HG03439 (cell line): Measurements from ENCODE around the gene NOC2L.
"Not testable (repeated sequence)": the region's sequence is repeated elsewhere in the genome, so short reads cannot be mapped to it uniquely, and the experiment has no call there.

Experiments
- ATAC-seq: cut with Tn5 transposase; IDR thresholded peaks from one replicate; pipeline ENCODE4 v1.9.1; 2021; ENCODE audit warnings: mild to moderate bottlenecking, moderate library complexity; ENCODE audit not compliant: unreplicated experiment

The NOC2L gene

DNA sequence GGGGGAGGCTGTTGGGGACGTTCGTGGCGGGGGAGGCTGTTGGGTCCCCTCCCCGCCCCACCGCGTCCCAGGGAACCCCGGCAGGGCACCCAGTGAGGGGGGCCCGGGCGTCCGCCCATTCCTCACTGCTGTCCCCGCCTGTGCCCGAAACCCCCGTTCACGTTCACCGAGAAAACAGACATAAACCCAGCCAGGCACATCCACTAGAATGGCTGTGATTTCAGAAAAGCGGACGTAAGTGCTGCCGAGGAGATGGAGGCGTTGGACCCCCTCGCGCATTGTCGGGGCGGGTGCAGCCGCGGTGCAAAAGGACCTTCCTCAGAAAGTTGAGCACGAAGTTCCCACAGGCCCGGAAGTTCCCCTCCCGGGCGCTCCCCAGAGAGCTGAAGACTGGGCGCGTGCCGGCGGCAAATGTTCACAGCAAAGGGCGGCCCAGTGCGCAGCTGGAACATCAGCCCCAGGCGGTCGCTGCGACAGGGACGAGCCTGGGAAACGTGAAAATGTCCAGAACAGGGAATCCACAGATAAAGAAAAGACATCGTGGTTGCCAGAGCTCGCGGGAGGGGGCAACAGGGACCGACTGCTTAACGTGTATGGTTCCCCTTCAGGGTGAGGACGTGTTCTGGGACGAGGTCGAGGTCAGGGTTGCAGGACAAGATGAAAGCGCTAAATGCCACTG is 53.8 kb downstream of the NOC2L start:
- ATAC-seq, result no peak

DNA sequence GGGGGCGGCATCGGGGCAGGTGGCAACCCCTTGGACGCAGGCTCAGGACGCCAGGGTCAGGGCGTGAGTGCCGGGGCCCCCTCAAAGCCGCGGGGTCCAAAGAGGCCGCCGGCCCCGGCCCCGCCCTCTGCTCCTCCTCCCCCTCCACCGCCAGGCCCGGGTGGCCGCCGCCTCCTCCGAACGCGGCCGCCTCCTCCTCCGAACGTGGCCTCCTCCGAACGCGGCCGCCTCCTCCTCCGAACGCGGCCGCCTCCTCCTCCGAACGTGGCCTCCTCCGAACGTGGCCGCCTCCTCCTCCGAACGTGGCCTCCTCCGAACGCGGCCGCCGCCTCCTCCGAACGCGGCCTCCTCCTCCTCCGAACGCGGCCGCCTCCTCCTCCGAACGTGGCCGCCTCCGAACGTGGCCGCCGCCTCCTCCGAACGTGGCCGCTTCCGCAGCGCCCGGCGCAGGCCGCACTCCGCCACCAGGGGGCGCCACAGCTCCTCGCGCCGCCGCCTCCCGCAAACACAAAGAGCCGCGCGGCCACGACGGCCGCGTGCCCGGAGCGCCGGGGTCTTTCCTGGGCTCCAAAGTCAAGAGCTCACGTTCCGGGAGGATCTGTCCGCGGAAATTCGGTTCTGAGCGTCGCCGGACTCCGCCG is 54.6 kb downstream of the NOC2L start:
- peak; percentile 59 for ATAC-seq

DNA sequence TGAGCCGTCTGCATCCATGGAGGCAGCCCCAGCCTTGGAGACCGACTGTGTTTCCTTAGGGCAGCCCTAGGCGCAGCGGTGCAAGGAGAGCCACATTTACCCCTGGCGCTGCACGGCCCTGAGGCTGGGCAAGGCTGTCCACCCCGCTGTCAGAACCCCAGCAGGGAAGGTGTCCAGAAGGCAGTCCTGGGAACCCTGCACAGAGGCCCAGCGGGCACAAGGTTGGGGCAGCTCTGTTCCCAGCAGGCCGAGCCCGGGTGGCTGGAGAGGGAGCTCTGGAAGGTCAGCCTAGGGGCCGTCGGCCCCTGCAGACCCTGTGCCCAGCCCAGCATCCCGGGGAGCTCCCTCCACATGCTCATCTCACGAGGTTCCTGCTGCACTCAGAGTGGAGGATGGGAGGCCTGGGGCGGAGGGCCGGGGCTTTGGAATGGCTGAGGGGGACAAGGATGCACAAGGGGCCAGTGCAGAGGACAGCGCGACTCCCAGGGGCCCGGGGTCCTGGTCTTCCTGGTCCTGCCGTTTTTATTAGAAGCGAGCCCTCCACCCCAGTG is 55.3 kb downstream of the NOC2L start:
- ATAC-seq, result no peak

DNA sequence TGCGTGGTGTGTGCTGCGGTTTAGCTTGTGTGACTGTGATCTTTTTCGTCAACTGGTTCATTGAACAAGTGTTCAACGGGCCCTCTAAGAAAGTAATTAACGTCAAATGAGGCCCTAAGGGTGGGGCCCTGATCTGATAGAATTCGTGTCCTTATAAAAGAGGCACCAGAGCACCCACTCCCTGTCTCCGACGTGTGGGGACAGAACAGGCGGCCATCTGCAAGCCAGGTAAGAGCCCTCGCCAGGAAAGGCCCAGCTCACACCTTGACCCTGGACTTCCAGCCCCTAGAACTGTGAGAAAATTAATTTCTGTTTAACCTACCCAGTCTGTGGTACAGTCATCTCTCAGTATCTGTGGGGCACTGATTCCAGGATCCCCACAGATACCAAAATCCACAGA is 55.8 kb downstream of the NOC2L start:
- no peak for ATAC-seq

DNA sequence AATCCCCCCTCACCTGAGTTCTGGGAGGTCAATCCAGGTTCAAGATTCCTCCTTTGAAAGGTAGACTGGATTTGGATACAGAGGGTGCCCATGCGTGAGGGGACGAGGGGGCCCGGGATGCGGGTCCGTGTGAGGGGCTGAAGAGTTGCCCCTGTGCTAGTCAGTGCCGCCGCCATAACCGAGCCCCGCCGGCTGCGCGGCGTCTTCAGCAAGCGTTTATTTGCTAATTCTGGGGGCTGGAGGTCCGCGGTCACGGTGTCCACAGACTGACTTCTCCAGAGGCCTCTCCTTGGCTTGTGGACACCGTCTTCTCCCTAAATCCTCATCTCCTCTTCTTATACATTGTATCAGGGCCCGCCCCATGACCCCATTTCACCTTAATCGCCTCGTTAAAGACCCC is 56.3 kb downstream of the NOC2L start:
- no peak for ATAC-seq

DNA sequence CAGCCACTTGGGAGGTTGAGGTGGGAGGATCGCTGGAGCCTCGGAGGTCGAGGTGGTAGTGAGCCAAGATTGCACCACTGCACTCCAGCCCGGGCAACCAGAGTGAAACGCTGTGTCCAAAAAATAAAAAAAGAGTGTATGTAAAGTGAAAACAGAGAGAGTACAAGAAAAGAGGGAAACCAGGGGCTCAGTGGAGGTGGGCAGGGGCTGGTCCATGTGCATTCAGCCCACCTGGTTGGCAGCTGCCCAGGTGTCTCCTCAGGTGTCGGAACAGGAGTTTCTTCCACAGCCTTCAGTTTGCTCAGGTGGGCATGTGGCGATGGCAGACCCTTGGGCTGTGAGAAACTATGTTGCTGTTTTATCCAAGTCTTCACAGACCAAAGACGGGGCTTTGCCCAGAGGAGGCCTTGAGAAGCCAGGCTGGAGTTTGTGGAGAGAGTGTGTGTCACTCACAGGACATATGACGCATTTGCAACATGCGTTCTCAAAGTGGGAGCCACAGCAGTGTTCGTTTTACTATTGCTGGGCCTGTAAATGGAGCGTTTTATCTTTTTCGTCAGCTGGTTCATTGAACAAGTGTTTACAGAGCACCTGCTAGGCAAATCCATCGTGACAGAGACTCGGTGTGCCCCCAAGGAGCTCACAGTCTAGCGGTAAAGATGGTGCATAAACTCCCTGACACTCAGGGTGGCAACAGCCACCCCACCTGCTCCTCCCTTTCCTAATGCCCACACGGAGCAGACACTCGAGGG is 57.8 kb downstream of the NOC2L start:
- no peak for ATAC-seq

DNA sequence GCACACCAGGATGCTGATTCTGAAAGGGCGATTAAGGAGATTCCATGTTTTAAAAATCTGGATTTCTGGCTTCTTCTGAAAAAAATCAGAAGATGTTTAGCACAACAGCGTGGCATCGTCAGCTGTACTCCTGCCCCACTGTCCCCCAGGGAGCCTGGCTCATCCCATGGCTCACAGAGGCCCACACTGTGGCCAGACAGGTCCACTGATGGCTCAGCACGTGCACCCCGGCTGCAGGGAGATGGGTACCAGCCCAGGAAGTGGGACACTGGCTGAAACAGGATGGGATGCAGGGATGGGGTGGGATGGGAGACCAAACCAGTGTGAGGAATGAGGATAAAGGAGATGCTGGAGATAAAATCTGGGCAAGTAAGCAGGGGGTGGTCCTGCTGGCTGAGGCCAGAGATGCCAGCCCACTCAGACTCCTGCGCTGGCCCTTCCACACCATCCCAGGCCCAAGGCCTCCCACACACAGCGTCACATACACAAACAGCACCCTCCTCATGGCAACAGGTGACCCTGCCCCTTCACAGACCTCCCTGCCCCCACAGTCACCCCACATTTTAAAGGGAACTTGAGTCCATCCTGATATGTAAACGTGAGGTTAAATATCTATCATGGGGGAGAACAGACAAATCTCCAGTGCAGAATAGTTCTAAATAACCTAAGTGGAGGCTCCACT is 59.3 kb downstream of the NOC2L start:
- no peak for ATAC-seq

DNA sequence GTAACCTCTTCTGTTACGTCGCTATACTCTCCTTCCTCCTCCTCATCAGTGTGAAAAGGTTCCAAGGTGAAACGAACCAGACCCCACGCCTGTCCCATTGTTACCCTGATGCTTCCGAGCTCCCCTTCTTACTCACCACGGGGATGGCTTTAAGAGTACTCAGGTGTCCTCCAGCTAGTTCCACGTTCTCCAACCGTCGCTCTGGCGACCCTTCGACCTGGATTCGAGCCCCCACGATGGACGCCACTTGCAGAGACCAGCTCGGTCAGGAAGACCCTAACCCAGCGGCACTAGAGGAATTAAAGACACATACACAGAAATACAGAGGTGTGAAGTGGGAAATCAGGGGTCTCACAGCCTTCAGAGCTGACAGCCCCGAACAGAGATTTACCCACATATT is 61.1 kb downstream of the NOC2L start:
- ATAC-seq, result not testable (repeated sequence)

DNA sequence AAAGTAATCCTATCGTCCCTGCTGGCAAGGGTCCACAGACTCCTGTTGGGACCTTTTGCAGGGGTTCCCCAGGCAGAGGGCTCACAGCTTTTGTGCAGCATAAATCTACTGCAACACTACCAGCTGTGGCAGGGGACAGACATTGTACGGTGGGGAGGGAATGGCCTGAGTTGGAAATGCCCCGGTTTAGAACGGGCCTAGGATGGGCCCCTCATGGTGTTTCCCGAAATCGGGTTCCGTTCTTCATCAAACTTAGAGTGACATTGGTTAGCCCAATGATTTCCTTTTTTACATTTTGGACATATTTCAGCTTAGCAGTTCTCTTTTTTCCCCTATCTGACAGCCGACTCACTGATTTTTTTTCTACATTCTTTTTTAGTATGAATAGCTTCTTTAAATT is 61.8 kb downstream of the NOC2L start:
- no peak for ATAC-seq
